HepG2 (cell line): ENCODE measurements around the gene DUS2. TPM values are rescaled to one million over a fixed set of nuclear protein-coding genes. Genes with fewer than 3 reads are reported as not detected.
A peak's percentile ranks its signal among the peaks of the same experiment; 100 is the strongest.

Experiments used
- AGO2 ChIP-seq: fragments of 200-400 bp; formaldehyde crosslinking; optimal IDR thresholded peaks from 2 replicates; pipeline ENCODE3; 2017; ENCODE audit warnings: mild to moderate bottlenecking, low read depth, low read length, moderate library complexity
- GLI4 ChIP-seq: sonication (generic); formaldehyde crosslinking; IDR thresholded peaks from 2 replicates; pipeline ENCODE4 v1.5.1; 2020; ENCODE audit warnings: missing genetic modification reagents, mild to moderate bottlenecking, moderate library complexity, borderline replicate concordance
- MTF2 ChIP-seq: sonication (generic); formaldehyde crosslinking; IDR thresholded peaks from 2 replicates; pipeline ENCODE4 v1.5.0; 2020; ENCODE audit warnings: missing genetic modification reagents, borderline replicate concordance
- ZBTB3 ChIP-seq: sonication (generic); formaldehyde crosslinking; IDR thresholded peaks from 2 replicates; pipeline ENCODE4 v1.4.0; 2020; ENCODE audit warnings: low read depth, mild to moderate bottlenecking, moderate library complexity, missing genetic modification reagents, borderline replicate concordance
- ZBTB38 ChIP-seq: sonication (generic); formaldehyde crosslinking; IDR thresholded peaks from 2 replicates; pipeline ENCODE4 v1.5.1; 2020; ENCODE audit warnings: mild to moderate bottlenecking, missing genetic modification reagents
- ZNF225 ChIP-seq: sonication (generic); formaldehyde crosslinking; IDR thresholded peaks from 2 replicates; pipeline ENCODE4 v1.4.0; 2020; ENCODE audit warnings: mild to moderate bottlenecking, missing genetic modification reagents
- ZNF329 ChIP-seq: sonication (generic); formaldehyde crosslinking; IDR thresholded peaks from 2 replicates; pipeline ENCODE4 v1.9.0; 2021; ENCODE audit warnings: low read depth, mild to moderate bottlenecking, missing genetic modification reagents
- ZSCAN31 ChIP-seq: sonication (generic); formaldehyde crosslinking; IDR thresholded peaks from 2 replicates; pipeline ENCODE4 v1.5.0; 2020; ENCODE audit warnings: low read depth, mild to moderate bottlenecking, missing genetic modification reagents
- polyA plus RNA-seq, 8 experiments: library from polyadenylated mRNA; depleted of rRNA in 3 of 8; stranded (reverse) in 7 of 8; unstranded in 1 of 8; fragments of >200 nt; fragmentation: Illumina TruSeq in 4 of 8; extraction: Trizol in 4 of 8; gene quantifications; 2 replicates each; pipeline versions ENCODE4 v1.2.1 to v1.2.3, GENCODE V29; 2011 to 2016; ENCODE audit warnings: low read depth in 4 of 8, missing spikeins in 1 of 8, mixed read lengths in 1 of 8; ENCODE audit not compliant: insufficient read depth in 1 of 8
- total RNA-seq, 5 experiments: library from RNA; depleted of rRNA; stranded (reverse); fragments of >200 nt; fragmentation: Illumina TruSeq; extraction: Trizol; gene quantifications; 2 replicates each; pipeline ENCODE4 v1.2.3, GENCODE V29; 2016; ENCODE audit warnings: low read depth in 1 of 5
- TF ChIP-seq, protein P1 (sequence below): sonication (generic); formaldehyde crosslinking; IDR thresholded peaks from 2 replicates; pipeline ENCODE4 v1.4.0; 2020; ENCODE audit warnings: missing genetic modification reagents, mild to moderate bottlenecking, borderline replicate concordance
- TF ChIP-seq, protein P2 (sequence below): sonication (generic); formaldehyde crosslinking; IDR thresholded peaks from 2 replicates; pipeline ENCODE4 v1.4.0; 2020; ENCODE audit warnings: missing genetic modification reagents

DUS2 gene
- total and polyA plus RNA-seq, 2 of the 13 experiments (the other 11 are each of a cell fraction or from before 2014, with no cell fraction given): 17.8 to 25.1 TPM

DNA sequence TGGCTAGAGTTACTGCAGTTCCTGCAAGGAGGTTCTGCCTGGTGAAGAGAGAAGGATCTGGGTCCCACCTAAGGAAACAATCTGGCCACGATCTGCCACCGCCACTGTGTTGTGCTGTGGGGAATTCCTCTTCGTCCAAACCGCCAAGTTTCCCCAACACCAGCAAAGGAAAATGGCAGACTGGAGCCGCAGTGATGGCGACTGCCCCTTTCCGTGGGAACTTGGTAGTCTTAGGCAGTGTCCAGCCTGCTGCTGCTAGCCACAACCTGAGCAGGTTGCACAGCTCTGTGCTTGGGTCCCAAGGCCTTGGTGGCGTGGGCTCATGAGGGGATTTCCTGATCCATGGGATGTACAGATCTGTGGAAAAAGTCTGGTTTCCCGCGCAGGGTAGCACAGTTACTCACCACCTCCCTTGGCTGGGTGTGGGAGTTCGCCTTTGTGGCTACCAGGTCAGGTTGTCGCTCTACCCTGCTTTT, 90.7 kb downstream of the DUS2 start (continued):
- TF ChIP-seq, protein P1, sequence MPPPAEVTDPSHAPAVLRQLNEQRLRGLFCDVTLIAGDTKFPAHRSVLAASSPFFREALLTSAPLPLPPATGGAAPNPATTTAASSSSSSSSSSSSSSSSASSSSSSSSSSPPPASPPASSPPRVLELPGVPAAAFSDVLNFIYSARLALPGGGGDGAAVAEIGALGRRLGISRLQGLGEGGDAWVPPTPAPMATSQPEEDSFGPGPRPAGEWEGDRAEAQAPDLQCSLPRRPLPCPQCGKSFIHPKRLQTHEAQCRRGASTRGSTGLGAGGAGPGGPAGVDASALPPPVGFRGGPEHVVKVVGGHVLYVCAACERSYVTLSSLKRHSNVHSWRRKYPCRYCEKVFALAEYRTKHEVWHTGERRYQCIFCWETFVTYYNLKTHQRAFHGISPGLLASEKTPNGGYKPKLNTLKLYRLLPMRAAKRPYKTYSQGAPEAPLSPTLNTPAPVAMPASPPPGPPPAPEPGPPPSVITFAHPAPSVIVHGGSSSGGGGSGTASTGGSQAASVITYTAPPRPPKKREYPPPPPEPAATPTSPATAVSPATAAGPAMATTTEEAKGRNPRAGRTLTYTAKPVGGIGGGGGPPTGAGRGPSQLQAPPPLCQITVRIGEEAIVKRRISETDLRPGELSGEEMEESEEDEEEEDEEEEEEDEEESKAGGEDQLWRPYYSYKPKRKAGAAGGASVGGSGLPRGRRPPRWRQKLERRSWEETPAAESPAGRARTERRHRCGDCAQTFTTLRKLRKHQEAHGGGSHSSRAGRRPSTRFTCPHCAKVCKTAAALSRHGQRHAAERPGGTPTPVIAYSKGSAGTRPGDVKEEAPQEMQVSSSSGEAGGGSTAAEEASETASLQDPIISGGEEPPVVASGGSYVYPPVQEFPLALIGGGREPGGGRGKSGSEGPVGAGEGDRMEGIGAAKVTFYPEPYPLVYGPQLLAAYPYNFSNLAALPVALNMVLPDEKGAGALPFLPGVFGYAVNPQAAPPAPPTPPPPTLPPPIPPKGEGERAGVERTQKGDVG (CRISPR knock-in tag): peak; percentile 94
- TF ChIP-seq ZBTB38 (CRISPR knock-in tag) (peak; percentile 95), ZSCAN31 (CRISPR knock-in tag) (0 out of 2 replicates have a peak, but pooled peaks have one; percentile 32), MTF2 (CRISPR knock-in tag) (no peak), GLI4 (CRISPR knock-in tag) (0 out of 2 replicates have a peak, but pooled peaks have one; percentile 44), ZNF225 (CRISPR knock-in tag) (peak; percentile 3; the same call in 1 of the 2 replicates), ZBTB3 (CRISPR knock-in tag) (no peak), AGO2 (peak; percentile 56), ZNF329 (CRISPR knock-in tag) (no peak)
- TF ChIP-seq, protein P2, sequence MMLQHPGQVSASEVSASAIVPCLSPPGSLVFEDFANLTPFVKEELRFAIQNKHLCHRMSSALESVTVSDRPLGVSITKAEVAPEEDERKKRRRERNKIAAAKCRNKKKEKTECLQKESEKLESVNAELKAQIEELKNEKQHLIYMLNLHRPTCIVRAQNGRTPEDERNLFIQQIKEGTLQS (CRISPR knock-in tag): no peak
